ENCODE measurements around the gene SEPTIN12. TPM values are rescaled to one million over a fixed set of nuclear protein-coding genes. Genes with fewer than 3 reads are reported as not detected.

SEPTIN12 gene
- total and polyA plus RNA-seq, 2 of the 8 experiments (the other 6 are each of a cell fraction or from before 2014, with no cell fraction given): 0.24 TPM; not detected in 1

DNA sequence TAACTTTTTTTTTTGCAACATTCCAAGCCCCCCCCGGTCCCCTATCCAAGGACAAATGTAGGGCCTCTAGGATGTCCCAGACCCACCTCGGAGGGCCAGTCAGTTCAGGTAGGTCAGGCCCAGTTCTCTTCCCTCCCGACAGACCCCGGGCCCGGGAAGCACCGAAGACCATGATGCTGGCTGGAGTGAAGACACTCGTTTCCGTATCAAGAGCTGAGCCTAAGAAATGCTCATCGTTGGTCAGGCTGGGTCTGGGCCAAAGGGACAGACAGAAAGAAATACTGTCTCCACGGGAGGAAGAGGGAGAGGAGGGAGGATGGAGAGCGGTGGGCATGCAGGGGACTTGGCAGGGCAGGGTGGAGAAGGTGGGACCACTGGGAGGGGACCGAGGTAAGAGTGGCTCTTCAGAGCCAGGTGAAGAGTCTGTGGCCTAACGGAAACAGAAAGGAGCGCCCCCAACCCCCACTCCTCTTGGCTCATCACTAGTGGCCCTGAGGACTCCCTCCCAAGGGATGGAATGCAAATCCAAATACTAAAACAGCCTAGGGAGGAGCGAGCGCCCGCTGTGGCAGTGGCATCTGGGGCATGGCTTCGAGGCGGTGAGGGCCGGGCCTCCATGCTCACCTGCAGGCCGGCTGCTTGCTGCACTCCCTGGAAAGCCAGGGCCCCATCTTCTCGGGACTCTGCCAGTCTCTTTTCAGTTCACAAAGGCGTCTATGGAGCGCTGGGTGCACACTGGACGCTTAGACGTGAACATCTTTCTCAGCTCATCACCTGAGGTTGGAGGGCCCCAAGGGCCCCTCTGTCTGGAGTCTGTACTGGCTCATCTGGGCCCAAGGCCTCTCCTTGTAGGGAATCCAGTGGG is 16.0 kb upstream of the SEPTIN12 start (continued):
- TF ChIP-seq, protein P1, sequence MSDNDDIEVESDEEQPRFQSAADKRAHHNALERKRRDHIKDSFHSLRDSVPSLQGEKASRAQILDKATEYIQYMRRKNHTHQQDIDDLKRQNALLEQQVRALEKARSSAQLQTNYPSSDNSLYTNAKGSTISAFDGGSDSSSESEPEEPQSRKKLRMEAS (IDR thresholded peaks at IDR 0.05): no peak
- no peak for TF ChIP-seq SUZ12 (IDR thresholded peaks at IDR 0.05; ENCODE audit: low read length)
- TF ChIP-seq, protein P2, sequence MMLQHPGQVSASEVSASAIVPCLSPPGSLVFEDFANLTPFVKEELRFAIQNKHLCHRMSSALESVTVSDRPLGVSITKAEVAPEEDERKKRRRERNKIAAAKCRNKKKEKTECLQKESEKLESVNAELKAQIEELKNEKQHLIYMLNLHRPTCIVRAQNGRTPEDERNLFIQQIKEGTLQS (IDR thresholded peaks at IDR 0.05; ENCODE audit: insufficient read depth, low read depth, low read length): no peak
- no peak for TF ChIP-seq USF2 (IDR thresholded peaks at IDR 0.05; ENCODE audit: low read length)

All from H1 (cell line).